GM19372 (cell line): ENCODE measurements around the gene MVP.
"Not testable (repeated sequence)": the region's sequence is repeated elsewhere in the genome, so short reads cannot be mapped to it uniquely, and the experiment has no call there.

Experiments used
- ATAC-seq: cut with Tn5 transposase; IDR thresholded peaks from one replicate; pipeline ENCODE4 v1.9.1; 2021; ENCODE audit warnings: mild to moderate bottlenecking, low read depth, moderate library complexity; ENCODE audit not compliant: unreplicated experiment

Gene MVP

DNA sequence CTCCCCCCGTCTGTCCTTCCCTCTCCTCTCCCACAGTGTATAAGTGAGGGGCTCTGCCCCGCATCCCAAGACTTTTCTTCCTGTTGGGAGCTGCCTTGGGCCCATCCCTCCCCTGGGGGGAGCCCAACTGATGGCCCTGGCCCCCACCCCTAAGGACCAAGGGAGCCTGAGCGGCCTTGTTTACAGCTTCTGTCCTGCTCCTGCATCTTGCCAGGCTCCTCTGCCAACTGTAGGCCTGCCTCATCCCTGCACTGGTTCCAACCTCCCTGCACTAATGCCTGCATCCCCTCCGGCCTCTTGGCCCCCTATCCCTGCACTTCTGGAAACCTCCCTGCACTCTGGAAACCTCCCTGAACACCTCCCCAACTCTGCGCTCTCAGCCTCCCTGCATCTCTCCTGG, 5.7 kb upstream of the MVP start:
- no peak for ATAC-seq

DNA sequence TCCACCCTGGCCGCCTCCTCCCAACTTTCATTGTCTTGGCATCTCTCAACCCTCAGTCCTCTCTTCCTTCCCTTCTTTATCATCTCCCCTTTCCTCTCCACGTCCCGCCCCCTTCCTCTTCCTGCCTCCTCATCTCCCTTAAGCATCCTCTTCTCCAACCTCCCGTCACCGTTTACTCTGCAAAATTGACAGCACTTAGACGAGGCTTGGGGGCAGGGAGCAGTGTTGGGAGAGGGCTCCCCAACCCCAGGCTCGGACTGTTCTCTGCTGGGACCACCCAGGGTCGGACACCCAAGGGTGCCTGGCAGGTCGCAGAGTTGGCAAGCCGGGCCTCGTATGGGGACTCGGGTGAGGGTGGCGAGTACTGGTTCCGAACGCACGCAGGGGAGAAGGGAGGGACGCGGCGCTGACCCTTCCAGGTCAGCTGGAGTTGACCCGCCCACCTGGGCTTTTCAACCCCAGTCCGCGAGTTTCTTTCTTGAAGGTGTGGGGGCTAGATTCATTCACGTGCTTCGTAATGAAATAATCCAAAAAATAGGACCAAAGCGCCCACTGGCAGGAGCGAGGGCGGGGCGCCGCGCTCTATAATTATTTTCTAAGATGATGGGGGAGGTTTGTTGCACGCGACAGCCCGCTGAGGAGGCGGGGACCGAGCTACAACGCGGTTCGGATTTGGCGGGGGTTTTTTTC, 5.1 kb upstream of the MVP start:
- ATAC-seq, result no peak

DNA sequence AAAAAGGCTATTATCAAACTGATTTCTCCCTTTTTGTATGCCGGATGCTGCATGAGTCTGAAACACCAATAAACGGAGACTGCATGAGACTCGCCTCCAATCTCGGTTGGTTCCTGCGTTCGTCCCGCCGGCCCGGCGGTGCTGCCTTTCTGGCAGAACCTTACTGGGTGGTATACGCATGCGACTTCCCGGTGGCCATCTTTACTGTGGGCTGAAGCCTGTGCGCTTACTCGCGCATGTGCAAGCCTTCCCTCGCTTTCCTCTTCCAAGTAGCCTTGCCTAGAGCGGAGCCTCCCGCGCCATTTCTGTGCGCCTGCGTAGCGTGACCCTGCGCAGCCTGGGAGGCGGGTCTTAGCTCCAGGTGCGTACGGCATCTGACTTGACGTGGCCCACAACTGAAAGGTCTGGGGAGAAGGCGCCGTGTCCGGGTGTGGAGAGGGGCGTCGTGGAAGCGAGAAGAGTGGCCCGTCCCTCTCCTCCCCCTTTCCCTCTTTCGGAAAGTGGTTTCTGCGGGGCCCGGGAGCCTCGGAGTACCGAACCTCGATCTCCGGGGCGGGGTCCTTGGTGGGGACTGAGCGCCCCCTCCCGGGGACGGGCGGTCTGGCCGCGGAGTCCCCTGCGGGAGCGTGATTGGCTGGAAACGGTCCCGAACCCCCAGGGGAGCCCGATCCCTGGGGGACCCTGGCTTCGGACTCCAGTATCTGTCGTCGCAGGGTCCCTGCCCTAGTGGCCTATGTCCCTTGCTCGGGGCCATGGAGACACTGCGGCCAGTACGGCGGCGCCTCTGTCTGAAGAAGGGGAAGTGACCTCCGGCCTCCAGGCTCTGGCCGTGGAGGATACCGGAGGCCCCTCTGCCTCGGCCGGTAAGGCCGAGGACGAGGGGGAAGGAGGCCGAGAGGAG, 4.2 kb upstream of the MVP start, which contains the start of gene PAGR1:
TSS of gene PAGR1 (plus strand) at position 360 of the 901 bp plus-strand sequence. CDS start at position 734, 374 bp downstream.
- ATAC-seq, result peak; percentile 66

DNA sequence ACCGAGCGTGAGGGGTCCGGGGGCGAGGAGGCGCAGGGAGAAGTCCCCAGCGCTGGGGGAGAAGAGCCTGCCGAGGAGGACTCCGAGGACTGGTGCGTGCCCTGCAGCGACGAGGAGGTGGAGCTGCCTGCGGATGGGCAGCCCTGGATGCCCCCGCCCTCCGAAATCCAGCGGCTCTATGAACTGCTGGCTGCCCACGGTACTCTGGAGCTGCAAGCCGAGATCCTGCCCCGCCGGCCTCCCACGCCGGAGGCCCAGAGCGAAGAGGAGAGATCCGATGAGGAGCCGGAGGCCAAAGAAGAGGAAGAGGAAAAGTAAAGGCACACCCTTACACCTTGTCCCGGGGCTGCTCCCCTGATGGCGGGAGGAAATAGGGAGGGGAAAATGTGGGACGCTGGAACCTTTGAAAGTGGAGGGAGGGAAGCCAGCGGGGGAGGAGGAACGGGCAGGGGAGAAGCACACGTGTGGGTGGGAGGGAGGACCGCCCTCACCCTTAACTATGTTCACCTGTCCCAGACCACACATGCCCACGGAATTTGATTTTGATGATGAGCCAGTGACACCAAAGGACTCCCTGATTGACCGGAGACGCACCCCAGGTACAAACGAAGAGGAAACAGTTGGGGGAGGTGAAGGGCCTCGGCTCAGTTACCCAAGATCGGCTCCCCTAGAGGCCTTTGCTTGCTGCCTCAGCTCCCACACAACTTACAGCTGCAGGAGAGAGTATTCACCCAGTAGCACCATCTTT, 3.4 kb upstream of the MVP start:
- peak; percentile 5 for ATAC-seq

DNA sequence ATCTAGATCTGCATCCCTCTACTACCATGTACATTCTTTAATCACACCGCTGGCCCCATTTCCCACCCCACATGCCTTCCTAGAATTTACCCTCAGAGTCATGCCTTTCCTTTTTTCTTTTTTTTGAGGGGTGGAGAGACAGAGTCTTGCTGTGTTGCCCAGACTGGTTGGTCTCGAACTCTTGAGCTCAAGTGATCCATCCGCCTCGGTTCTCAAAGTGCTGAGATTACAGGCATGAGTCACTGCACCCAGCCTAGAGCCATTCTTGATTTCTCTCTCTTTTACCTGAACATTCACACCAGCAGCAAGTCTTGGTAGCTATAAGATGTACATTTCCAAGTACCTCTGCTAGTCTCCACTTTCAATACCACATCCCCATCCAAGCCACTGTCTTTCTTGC, 2.2 kb upstream of the MVP start:
- ATAC-seq, result no peak

DNA sequence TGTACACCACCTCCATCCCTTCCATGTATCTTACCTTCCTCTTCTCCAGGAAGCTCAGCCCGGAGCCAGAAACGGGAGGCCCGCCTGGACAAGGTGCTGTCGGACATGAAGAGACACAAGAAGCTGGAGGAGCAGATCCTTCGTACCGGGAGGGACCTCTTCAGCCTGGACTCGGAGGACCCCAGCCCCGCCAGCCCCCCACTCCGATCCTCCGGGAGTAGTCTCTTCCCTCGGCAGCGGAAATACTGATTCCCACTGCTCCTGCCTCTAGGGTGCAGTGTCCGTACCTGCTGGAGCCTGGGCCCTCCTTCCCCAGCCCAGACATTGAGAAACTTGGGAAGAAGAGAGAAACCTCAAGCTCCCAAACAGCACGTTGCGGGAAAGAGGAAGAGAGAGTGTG, 756 bp upstream of the MVP start:
- no peak for ATAC-seq

DNA sequence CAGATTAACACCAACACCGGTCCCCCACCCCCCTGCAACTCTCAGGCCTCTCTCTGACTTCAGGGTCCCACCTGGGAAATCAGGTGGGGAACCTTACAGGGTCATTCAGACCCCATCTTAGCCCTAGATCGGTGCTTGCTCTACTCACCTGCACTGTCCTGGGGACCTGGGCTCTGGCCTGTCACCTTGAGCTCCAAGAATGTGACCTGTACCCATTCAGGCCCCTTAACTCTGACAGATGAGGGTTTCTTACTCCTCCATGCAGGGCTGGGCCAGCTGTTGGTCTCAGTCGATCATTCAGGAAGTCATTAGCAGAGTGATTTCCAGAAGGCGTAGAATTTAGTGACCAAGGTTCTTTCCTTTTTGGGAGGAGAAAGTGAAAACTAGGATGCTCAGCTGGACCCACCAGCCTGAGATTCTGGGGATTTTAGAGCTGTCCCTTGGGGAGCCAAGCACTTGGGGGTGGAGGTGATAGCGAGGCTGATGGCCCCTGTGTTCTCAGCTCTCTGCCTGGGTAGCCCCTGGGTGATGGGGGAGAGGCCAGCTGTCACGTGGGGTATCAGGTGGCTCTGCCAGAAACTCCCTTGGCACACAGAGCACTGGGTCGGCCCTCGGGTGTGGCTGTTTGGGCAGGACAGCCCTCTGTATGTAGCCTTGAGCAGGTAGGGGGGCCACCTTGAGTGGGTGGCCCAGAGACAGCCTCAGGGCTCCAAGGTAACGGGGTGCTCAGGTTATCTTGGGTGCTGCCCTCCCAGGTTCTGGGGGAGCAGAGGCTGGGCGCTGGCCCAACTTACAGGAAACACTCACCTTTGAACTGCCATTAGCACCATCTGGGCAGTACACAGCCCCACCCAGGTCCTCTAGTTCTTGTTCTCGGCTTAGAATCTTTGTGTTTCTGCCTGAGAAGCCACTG, 724 bp downstream of the MVP start:
- ATAC-seq, result no peak

DNA sequence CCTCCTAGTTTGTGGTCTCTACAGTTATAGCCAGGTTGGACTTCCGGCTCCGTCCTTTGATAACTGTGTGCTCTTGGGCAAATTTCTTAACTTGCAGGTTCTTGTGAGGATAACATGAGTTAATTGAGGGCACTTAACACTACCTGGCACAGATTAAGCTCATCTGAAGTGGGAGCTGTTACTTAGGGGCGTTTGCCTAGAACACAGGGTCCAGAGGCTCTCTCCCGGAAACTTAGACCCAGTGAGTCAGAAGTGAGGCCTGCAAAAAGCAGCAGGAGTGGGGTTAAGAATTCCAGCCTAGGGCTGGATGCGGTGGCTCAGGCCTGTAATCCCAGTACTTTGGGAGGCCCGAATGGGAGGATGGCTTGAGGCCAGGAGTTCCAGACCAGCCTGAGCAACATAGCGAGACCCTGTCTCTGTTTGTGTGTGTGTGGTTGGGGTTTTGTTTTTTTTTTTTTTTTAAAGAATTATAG, 1.4 kb downstream of the MVP start:
- no peak for ATAC-seq

DNA sequence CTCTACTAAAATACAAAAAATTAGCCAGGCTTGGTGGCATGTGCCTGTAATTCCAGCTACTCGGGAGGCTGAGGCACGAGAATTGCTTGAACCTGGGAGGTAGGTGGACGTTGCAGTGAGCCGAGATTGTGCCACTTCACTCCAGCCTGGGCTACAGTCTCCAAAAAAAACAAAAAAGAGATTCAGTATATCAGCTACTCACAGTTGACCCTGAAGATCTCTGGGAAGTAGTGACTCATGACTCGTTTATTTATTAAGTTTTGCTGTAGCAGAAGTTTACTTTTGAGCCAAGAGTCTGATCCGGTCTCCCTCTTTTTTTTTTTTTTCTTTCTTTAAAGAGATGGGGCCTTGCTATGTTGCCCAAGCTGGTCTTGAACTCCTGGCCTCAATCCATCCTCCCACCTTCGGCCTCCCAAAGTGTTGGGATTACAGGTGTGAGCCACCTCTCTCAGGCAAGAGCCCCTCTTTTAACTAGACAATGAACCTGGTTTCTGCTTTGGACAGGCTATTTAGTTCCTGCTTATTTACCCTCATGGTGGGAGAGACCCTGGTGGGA, 4.4 kb downstream of the MVP start:
- no peak for ATAC-seq

DNA sequence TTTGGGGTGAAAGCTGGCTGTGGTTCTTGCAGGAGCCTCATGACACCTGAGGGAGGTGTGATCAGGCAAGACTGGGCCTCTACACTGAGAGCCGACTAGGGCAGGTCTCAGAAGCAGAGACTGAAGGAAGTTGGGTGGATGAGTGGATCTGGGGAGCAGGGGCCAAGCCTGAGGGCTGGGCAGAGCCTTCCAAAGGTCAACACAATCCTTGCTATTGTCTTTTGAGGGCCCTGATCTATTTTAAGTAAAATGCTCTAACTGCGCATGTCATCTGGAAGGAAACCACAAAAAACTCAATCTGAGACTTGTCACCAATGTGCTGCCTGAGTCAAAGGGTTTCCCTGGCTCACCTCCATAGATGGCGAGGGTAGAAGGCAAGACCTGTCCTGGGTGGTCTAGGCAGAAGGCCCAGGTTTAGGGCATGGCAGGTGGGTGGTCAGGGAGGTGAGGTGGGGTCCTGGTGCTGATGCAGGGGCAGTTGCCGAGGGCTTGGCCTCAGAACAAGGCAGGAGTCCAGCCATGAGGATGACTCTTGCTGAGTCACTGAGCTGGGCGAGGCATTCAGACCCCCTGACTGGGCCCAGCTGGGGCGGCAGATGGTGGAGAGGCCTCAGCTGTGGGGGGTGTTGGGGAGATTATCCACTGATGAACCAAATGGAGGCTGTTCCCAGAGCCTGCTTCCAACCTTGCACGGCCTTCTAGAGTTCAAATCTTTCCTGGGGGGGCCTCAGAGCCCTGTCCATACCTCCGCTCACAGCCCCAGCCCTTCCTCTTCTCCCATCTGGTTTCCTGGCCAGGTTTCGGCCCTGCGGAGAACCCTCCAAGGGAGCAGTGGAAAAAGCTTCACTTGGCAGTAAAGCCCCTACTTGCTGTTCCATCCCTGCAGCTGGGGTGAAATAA, 5.1 kb downstream of the MVP start:
- no peak for ATAC-seq

DNA sequence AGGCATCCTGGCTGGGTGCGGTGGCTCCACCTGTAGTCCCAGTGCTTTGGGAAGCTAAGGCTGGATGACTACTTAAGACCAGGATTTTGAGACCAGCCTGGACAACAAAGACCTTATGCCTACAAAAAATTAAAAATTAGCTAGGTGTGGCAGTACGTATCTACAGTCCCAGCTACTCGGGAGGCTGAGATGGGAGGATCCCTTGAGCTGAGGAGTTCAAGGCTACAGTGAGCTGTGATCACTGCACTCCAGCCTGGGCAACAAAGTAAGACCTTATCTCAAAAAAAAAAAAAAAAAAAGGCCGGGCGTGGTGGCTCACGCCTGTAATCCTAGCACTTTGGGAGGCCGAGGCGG, 6.1 kb downstream of the MVP start:
- no peak for ATAC-seq

DNA sequence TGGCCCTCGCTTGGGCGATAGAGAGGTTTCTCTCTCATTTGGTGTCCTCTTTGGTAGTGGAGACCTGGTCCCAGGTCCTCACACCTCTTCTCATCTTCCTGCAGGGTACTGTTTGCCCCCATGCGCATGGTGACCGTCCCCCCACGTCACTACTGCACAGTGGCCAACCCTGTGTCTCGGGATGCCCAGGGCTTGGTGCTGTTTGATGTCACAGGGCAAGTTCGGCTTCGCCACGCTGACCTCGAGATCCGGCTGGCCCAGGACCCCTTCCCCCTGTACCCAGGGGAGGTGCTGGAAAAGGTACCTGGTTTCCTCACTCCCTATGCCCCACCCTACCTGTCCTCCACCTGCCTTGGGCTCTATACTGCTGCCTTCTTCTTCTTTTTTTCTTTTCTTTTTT, 10.5 kb downstream of the MVP start:
- no peak for ATAC-seq

DNA sequence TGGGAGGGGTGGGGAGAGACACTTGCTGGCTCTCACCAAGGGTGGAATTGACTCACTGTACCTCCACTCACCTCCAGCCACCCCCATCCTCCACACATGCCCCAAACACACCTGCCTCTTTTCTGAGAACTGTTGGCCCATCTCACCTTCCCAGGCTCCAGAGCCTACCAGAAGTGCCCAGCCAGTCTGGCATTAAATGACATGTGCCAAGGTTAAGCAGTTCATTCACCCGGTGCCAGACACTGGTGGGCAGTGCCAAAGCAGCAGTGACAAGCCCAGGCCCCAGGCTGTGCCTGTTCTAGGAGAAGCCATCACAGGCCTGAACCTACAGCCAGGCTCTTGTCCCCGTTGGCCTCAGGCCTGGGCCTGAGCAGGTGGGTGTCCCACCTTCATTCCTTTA, 11.2 kb downstream of the MVP start:
- ATAC-seq, result no peak

DNA sequence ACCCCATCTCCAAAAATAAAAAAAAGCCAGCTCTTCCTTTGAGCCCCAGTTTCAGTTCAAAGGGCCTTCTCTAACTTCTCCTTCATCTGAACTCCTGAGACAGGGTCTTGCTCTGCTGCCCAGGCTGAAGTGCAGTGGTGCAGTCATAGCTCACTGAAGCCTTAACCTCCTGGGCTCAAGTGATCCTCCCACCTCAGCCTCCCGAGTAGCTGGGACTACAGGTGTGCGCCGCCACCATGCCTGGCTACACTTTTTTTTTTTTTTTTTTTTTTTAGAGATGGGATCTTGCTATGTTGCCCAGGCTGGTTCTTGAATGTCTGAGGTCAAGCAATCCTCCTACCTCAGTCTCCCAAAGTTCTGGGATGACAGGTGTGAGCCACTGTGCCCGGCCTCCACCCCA, 13.0 kb downstream of the MVP start:
- ATAC-seq, result not testable (repeated sequence)

DNA sequence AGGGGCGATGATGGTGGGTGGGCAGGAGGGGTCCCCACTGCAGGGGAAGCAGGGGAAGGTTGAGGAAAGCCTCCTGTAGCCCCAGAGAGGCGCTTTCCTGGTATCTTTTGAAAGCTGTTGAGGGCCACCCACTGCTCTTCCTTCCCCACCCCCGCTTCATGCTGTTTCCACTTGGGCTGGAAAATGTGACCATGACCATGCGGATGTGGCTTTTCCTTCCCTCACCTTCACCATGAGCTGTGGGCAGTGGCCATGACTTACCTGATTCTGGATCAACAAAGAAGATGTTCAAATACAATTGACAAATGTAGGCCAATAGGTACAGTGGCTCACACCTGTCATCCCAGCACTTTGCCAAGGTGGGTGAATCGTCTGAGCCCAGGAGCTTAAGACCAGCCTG, 13.8 kb downstream of the MVP start:
- ATAC-seq, result no peak

DNA sequence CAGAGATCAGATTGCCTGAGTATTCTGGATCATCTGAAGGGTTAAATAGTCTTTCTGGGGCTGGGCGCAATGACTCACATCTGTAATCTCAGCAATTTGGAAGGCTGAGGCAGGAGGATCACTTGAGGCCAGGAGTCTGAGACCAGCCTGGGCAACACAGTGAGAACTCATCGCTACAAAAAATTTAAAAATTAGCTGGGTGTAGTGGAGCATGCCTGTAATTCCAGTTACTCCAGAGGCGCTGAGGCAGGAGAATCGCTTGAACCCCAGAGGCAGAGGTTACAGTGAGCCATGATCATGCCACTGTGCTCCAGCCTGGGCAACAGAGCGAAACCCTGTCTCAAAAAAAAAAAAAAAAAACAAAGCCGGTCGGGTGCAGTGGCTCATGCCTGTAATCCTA, 15.7 kb downstream of the MVP start:
- no peak for ATAC-seq

DNA sequence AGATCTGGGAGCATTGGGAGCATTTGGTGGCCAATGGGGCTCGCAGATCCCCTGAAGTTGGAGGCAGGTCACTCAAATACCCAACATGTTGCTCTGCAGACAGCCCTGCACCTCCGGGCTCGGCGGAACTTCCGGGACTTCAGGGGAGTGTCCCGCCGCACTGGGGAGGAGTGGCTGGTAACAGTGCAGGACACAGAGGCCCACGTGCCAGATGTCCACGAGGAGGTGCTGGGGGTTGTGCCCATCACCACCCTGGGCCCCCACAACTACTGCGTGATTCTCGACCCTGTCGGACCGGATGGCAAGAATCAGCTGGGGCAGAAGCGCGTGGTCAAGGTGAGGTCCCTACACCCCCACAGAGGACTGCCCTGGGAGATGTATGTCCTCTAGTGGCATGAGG, 16.4 kb downstream of the MVP start:
- ATAC-seq, result no peak

DNA sequence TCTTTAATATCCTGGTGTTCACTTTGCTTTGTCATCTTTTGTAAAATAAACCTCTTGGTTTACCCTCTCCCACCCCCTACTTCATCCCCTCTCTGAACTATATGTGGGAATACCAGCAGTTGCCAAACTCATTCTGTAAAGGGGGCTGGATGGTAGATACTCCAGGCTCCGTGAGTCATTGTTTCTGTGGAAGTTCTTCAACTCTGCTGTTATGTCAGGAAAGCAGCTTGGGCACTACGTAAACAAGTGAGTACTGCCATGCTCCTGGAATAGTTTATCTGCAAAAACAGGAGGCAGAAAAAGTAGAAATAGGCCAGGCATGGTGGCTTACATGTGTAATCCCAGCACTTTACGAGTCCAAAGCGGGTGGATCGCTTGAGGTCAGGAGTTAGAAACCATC, 17.6 kb downstream of the MVP start:
- ATAC-seq, result no peak

DNA sequence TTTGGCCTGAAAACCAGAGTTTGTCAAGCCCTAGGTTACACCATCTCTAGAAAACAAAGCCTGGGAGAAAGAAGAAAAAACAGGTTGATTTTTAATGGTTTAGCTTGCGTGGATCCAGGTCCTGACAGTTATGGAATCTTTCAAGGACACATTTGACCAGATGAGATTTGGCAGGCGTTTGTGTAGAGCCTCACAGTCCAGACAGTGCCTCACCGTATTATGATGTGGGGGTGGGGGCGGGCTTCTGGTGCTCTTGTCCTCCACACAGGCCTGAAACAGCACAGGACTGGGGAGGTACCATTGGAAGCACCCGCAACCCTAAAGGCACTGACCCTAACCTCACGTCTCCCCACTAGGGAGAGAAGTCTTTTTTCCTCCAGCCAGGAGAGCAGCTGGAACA, 19.6 kb downstream of the MVP start:
- no peak for ATAC-seq
